Activated naive CD8-positive, alpha-beta T cell treated with anti-CD3 and anti-CD28 coated beads for 36 hours (primary cell): ENCODE measurements around the gene PARD6G. TPM values are rescaled to one million over a fixed set of nuclear protein-coding genes. Genes with fewer than 3 reads are reported as not detected.
"Not testable (repeated sequence)": the region's sequence is repeated elsewhere in the genome, so short reads cannot be mapped to it uniquely, and the experiment has no call there.

Experiments
- DNase-seq: peaks from one replicate; pipeline ENCODE4 v3.0.0; 2021
- H3K27ac Mint-ChIP-seq: one replicate; pipeline ENCODE4 v1.8.0; 2022; ENCODE audit warnings: mild to moderate bottlenecking, moderate library complexity, mixed read lengths
- H3K27me3 Mint-ChIP-seq: one replicate; pipeline ENCODE4 v1.8.0; 2022; ENCODE audit warnings: mild to moderate bottlenecking, mixed read lengths
- H3K36me3 Mint-ChIP-seq: one replicate; pipeline ENCODE4 v1.8.0; 2021; ENCODE audit warnings: mild to moderate bottlenecking, mixed read lengths
- H3K4me1 Mint-ChIP-seq: one replicate; pipeline ENCODE4 v1.8.0; 2021; ENCODE audit warnings: mixed read lengths
- H3K4me3 Mint-ChIP-seq: one replicate; pipeline ENCODE4 v1.8.0; 2022; ENCODE audit warnings: mild to moderate bottlenecking, moderate library complexity, mixed read lengths
- H3K9me3 Mint-ChIP-seq: one replicate; pipeline ENCODE4 v1.8.0; 2022; ENCODE audit warnings: mixed read lengths
- total RNA-seq, 2 experiments: library from RNA; stranded (reverse); gene quantifications; one replicate each; pipeline ENCODE4 v1.2.3, GENCODE V29; 2021

Gene PARD6G
- total RNA-seq, 2 experiments from 2014 or later, result 0.21 to 0.26 TPM

DNA sequence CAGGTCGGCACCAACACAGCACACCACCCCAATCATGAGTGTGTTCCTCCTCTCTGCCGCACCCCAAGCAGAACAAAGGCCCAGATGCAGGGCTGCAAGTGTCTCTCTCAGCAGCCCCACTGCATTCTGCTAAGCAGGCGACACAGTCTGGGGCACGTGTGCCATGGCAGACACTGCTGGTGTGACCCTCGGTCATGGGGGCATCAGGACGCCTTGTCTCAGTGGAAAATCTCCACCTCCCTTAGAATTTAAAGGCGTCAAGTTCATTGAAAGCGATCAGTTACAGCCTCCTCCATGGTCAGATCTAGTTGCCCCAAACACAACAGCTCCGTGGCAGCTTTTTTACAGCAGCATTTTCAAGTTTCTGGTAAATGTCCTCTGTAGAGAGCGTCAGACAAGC lies 81.1 kb downstream of the PARD6G start:
- Mint-ChIP-seq H3K9me3 (peaks cover 15% of the 10 kb centered on the region), H3K4me1 (no peaks in the 10 kb centered on the region), H3K27me3 (peaks cover 15% of the 10 kb centered on the region), H3K4me3 (no peak overlapping the region), H3K27ac (no peak overlapping the region), H3K36me3 (no peaks in the 10 kb centered on the region)
- DNase-seq, result no peak

DNA sequence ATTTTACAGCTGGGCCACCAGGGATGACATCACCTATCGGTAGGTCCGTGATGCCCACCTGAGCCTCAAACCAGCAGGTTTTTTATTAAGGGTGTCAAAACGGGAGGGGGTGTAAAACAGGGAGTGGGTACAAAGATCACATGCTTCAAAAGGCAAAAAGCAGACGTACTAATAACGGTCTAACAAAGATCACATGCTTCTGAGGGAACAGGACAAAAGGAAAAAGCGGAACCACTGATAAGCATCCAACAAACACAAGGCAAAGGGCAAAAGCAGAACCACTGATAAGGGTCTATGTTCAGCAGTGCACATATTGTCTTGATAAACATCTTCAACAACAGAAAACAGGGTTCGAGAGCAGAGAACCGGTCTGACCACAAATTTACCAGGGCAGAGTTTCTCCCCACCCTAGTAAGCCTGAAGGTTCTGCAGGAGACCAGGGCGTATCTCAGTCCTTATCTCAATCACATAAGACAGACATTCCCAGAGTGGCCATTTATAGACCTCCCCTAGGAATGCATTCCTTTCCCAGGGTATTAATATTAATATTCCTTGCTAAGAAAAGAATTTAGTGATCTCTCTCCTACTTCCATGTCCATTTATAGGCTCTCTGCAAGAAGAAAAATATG lies 82.5 kb downstream of the PARD6G start:
- DNase-seq, H3K4me1 Mint-ChIP-seq, H3K27ac Mint-ChIP-seq, H3K4me3 Mint-ChIP-seq, H3K36me3 Mint-ChIP-seq: not testable (repeated sequence)
- H3K27me3 Mint-ChIP-seq, result peaks cover 11% of the 10 kb centered on the region
- peaks cover 15% of the 10 kb centered on the region for H3K9me3 Mint-ChIP-seq

DNA sequence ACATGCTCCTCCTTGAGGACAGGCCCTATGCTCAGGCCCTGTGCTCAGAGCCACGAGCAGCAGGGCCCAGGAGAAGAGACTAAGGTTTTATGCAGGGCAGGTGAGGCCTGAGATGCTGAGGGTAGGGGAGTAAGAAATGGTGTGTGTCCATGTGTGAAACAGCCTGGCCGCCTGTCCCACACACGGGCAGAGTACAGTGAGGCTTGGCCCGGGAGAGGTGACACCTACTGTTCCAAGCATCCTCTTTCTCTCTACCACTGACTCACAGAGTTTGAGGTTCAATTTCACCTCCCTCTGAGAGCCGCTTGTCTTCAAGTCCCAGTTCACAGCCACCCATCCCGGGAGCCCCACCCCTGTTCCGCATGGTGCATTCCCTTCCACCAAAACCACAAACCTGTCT lies 84.1 kb downstream of the PARD6G start:
- H3K9me3 Mint-ChIP-seq, result peaks cover 15% of the 10 kb centered on the region
- peaks cover 21% of the 10 kb centered on the region for H3K27me3 Mint-ChIP-seq
- H3K36me3 Mint-ChIP-seq, result no peaks in the 10 kb centered on the region
- H3K27ac Mint-ChIP-seq, result no peak overlapping the region
- no peak for DNase-seq
- H3K4me1 Mint-ChIP-seq, result no peaks in the 10 kb centered on the region
- no peak overlapping the region for H3K4me3 Mint-ChIP-seq

DNA sequence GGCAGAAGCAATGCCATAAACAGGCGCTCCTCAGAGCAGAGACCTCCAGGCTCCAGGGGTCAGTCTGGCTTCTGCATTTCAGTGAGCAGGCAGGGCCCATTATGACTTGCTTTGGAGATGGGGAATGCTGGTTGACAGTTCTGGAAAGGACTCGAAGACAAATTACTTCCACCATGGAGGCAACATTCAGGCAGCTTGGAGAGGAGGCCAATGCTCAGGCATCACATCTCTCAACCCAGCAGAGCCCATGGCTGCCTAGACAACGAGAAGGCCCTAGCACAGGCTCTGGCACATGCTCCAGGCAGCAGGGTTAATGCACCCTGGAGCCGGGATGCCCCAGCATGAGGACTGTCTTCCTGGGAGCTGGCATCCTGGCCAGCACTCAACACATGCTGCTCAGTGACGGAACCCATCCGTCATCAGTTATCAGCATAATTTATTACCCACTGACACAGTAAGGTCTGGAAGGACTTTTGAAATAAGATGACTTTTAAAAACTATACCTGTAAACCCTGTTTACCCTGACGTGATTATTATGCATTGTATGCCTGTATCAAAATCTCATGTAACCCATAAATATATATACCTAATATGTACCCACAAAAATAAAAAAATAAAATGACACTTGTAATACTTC lies 85.4 kb downstream of the PARD6G start:
- Mint-ChIP-seq H3K27ac (no peak overlapping the region), H3K27me3 (peaks cover 26% of the 10 kb centered on the region), H3K4me3 (no peak overlapping the region), H3K36me3 (no peaks in the 10 kb centered on the region), H3K9me3 (peaks cover 15% of the 10 kb centered on the region), H3K4me1 (no peaks in the 10 kb centered on the region)
- no peak for DNase-seq

DNA sequence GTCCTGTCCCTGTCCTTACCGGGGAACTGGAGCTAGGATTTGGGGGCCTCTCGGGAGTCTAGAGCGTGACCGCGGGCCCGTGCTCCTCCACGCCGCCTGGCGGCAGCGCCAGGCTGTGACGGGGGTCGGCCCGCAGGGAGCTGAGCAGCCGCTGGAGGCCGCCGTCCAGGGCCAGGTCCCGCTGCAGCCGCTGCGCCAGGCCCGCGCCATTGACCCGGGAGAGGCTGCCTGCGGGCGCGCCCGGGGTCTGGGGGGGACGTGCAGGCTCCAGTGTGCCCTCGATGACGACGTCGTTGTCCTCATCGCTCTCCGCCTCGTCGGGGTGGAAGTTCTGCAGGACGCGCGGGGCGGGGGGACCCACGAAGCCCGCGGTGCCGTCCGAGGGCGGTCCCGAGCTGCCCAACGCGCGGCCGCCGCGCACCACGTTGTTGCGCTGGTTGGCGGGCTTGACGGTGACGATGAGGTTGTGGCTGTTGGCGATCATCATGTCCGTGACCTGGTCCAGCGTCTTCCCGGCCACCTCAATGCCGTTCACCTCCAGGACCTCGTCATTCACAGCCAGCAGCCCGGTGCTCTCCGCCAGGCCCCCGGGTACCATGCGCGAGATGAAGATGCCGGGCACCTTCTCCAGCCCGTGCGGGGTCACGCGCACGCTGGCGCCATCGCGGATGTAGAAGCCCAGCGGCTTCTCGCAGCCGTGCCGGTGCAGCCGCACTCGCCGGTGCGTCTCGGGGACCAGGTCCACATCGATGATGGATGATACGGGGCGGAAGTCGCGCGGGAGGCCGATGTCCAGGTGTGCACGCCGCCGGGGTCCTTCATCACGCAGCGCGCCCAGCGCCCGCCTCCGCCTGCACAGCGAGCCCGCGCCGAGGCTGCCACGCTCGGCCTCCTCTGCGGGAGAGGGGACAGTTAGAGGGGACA lies 87.3 kb downstream of the PARD6G start:
- no peaks in the 10 kb centered on the region for H3K4me1 Mint-ChIP-seq
- H3K27me3 Mint-ChIP-seq, result peaks cover 26% of the 10 kb centered on the region
- H3K36me3 Mint-ChIP-seq, result no peaks in the 10 kb centered on the region
- H3K4me3 Mint-ChIP-seq, result no peak overlapping the region
- peaks cover 9% of the 10 kb centered on the region for H3K9me3 Mint-ChIP-seq
- H3K27ac Mint-ChIP-seq, result no peak overlapping the region
- DNase-seq, result peak; percentile 62

DNA sequence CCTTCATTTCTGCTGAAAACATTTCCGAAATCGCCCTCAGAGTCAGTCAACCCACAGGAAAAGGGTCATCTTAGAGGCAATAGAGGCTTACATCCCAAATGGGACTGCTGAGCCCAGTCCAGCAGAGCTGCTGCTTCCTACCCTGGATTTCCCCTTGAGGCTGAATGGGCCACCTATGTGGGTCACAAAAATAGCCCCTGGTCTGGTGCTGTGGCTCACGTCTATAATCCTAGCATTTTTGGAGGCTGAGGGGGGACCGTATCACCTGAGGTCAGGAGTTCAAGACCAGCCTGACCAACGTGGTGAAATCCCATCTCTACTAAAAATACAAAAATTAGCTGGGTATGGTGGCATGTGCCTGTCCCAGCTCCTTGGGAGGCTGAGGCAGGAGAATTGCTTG lies 88.9 kb downstream of the PARD6G start:
- H3K27me3 Mint-ChIP-seq, result peaks cover 26% of the 10 kb centered on the region
- no peaks in the 10 kb centered on the region for H3K9me3 Mint-ChIP-seq
- no peak overlapping the region for H3K4me3 Mint-ChIP-seq
- H3K36me3 Mint-ChIP-seq, result no peaks in the 10 kb centered on the region
- no peak for DNase-seq
- peaks cover 2% of the 10 kb centered on the region for H3K4me1 Mint-ChIP-seq
- no peak overlapping the region for H3K27ac Mint-ChIP-seq

DNA sequence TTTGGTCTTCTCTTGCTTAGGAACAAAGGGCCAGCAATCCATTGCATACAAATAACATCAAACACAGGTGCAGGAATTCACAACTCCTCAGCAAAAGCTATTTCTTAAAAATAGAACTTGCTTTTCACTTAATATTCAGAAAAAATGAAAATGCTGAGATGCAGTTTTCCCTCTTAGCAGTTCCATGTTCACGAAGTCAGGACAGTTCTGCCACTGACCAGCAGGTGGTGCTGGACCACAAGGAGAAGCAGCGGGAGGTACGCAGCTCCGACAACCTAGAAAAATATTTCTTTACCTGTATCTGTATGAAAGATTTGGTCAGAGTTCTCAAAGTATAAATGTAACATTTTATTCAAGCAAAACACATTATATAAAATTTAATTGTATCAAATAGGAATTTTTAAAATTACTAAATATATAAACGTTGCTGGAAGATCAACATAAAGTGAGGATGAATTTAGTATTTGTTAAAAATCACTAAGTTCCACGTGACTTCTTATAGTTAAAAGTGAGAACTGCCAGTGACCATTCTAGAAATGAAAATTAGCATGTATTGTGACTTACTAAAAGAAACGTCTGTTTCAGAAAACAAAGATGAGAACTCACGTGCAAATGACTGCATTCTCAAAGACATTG lies 89.5 kb downstream of the PARD6G start:
- Mint-ChIP-seq H3K27me3 (peaks cover 26% of the 10 kb centered on the region), H3K27ac (no peak overlapping the region), H3K36me3 (no peaks in the 10 kb centered on the region), H3K4me1 (peaks cover 2% of the 10 kb centered on the region), H3K9me3 (no peaks in the 10 kb centered on the region), H3K4me3 (no peak overlapping the region)
- peak; percentile 66 for DNase-seq

DNA sequence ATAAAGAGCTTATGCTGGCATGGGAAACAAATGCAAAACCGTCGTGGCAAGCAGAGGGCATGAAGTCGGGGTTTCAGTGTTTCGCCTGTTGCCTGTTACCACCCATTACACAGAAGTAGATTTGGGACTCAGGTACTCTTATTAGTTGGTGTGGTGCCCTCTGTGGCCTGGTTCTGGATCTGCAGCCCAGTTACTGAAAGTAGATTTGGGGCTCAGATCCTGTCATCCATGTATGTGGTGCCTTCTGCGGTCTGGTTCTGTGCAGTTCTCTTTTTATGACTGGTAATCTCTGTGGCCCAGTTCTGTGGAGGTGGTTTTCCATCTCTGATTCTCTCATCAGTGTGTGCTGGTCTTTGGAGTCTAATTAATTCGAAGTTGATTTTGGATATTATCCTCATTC lies 93.0 kb downstream of the PARD6G start:
- H3K27me3 Mint-ChIP-seq, result peaks cover 13% of the 10 kb centered on the region
- no peak overlapping the region for H3K27ac Mint-ChIP-seq
- peak; percentile 34 for DNase-seq
- peaks cover 2% of the 10 kb centered on the region for H3K36me3 Mint-ChIP-seq
- no peaks in the 10 kb centered on the region for H3K9me3 Mint-ChIP-seq
- H3K4me1 Mint-ChIP-seq, result peaks cover 2% of the 10 kb centered on the region
- no peak overlapping the region for H3K4me3 Mint-ChIP-seq

DNA sequence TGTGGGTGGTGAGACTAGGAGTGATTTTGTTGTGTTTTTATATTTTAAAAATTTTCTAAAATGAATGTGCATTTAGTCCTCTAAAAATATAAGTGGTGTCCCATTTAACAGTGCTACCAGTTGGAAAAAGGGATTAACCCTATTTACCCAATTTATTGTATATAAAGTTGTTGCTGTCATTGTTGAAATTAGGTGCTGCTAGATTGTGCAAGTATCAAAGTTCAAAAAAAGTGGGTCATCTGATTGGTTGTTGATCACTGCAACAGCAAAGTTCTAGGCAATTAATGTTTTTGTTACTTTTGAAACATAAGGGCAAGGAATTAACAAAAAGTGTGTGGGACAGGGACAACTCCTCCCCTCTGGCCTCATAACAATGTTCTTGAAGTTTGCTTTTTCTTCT lies 97.6 kb downstream of the PARD6G start:
- no peak overlapping the region for H3K27ac Mint-ChIP-seq
- no peak for DNase-seq
- H3K27me3 Mint-ChIP-seq, result peaks cover 12% of the 10 kb centered on the region
- no peaks in the 10 kb centered on the region for H3K9me3 Mint-ChIP-seq
- no peak overlapping the region for H3K4me3 Mint-ChIP-seq
- H3K4me1 Mint-ChIP-seq, result peaks cover 13% of the 10 kb centered on the region
- peaks cover 10% of the 10 kb centered on the region for H3K36me3 Mint-ChIP-seq

DNA sequence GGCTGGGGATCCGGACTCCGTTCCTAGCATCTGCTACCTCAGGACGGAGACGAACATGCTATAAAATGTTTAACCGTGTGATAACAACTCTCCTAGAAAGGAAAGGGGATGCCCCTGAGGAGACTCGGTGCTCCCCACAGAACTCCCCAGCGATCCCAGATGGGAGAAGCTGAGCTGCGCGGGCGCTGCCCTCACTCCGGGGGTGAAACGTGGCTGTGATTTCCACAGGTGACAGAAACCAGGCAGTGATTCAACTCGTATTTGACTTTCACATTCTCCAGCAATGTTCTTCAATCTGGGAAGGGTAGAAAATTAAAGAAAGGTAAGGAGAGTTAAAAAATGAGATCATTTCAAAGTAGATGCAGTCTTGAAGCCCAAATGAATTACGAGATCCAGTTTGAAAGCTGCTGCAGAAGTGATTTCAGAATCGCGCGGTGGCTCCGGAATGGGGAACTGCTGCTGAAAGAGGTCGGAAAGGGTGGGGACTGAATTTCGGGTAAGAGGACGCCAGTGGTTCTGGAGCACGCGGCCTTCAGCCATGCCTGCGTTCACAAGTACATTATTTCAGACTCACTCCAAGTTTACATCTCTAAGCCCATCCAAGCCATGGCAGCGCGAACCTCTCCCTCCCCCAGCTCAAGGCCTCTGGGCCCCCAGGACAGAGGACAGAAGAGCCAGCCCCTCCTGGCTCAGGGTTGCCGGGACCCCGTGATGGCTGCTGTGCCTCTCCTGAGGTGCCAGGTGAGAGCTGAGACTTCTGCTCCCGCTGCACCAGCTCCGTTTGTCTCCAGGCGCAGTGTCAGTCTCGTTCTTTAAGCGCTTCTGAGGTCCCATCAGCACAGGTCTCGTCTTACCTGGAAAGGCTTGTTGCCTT lies 98.8 kb downstream of the PARD6G start:
- peak overlapping the region; percentile 81 for H3K4me3 Mint-ChIP-seq
- peaks cover 10% of the 10 kb centered on the region for H3K4me1 Mint-ChIP-seq
- peaks cover 10% of the 10 kb centered on the region for H3K36me3 Mint-ChIP-seq
- H3K27ac Mint-ChIP-seq, result no peak overlapping the region
- peaks cover 12% of the 10 kb centered on the region for H3K27me3 Mint-ChIP-seq
- H3K9me3 Mint-ChIP-seq, result no peaks in the 10 kb centered on the region
- DNase-seq, result no peak

DNA sequence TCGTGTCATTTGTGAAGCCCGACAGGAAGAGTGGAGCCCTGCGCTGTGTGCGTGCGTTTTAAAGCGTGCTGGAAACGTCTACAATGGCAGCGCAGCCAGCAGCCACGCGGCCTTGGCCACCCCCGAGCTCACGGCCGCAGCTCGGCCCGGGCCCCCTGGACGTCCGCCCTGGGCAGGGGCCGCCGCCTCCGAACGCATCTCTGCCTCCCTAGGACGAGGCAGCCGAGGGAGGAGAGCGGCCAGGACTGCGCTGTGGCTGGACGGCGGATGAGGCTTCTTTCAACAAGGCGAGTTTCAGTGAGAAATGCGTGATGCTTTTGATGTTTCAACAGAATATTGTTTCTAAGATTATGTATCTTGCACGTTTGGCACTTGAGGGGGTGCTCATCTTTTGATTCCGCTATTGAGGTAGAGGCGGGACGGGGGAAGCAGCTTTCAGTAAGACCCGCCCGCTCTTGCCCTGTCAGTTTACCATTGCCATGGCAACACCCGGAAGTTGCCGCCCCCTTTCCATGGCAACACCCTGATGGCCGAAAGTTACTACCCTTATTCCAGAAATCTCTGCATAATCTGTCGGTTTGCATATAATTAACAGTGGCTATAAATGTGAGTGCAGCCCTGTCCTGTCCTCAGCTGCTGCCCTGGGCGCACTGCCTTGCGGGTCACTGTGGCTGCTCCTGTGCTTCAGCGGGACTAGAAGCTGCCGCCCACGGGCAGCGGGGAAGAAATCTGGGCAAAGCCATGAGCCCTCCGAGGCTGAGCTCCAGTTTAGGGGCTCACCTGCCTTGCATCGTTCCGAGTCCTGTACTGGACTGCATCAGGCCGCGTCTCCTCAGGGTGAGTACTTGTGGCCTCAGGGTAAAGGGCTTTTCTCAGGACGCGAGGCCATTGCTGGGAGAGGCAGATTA lies 99.6 kb downstream of the PARD6G start:
- Mint-ChIP-seq H3K9me3 (no peaks in the 10 kb centered on the region), H3K27me3 (peaks cover 12% of the 10 kb centered on the region), H3K4me3 (peak overlapping the region; percentile 81), H3K36me3 (peaks cover 10% of the 10 kb centered on the region), H3K4me1 (peaks cover 10% of the 10 kb centered on the region), H3K27ac (peak overlapping the region; percentile 75)
- peak; percentile 79 for DNase-seq

DNA sequence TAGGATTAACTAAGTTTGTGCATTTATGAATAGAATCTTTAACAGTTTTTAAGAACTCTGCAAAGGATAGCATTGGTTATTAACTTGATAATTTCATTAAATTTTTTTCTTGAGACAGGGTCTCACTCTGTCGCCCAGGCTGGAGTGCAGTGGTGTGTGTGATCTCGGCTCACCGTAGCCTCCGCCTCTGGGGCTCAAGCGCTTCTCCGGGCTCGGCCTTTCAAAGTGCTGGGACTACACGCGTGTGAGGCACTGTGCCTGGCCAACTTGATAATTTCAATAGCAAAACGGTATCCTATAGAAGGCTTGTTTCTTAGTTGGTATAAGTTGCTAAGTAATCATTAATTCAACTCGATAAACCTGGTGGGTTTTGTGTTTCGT lies 100.3 kb downstream of the PARD6G start:
- H3K36me3 Mint-ChIP-seq, result peaks cover 10% of the 10 kb centered on the region
- peak overlapping the region; percentile 38 for H3K27ac Mint-ChIP-seq
- H3K9me3 Mint-ChIP-seq, result no peaks in the 10 kb centered on the region
- H3K4me1 Mint-ChIP-seq, result peaks cover 10% of the 10 kb centered on the region
- H3K4me3 Mint-ChIP-seq, result peak overlapping the region; percentile 81
- no peak for DNase-seq
- H3K27me3 Mint-ChIP-seq, result peaks cover 12% of the 10 kb centered on the region

DNA sequence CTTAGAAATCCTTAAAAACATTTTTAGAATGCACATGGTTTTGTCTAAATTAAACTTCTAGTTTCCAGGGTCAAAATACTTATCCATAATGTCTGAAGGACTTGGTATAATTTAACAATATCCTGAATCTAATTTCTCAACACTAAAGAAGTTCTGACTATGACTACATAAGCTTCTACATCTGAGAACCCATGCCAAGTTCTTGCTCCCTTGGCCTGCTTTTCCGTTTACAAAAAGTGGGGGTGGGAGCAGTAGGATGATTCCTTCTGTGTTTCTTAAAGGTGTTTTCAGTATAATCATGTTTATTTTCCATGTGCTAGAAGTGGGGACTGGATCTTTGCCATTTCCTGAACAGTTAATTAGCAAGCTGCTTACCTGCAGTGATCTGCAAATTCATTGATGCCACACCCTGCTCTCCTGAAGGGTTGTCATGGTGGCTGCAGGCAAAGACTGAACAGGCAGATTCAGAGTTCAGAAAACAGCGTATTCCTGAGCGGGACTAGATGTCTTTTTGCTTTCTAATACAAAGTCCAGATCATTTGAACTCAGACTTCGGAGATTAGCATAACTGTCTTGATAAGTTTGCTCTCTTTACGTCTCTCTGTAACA lies 102.0 kb downstream of the PARD6G start:
- no peaks in the 10 kb centered on the region for H3K9me3 Mint-ChIP-seq

More for the DNA sequence above, 102.0 kb downstream of the PARD6G start:
- peaks cover 12% of the 10 kb centered on the region for H3K27me3 Mint-ChIP-seq
- peaks cover 10% of the 10 kb centered on the region for H3K4me1 Mint-ChIP-seq
- H3K36me3 Mint-ChIP-seq, result peaks cover 14% of the 10 kb centered on the region
- DNase-seq, result no peak
- no peak overlapping the region for H3K4me3 Mint-ChIP-seq
- H3K27ac Mint-ChIP-seq, result no peak overlapping the region
